ENCODE results near the gene KIAA1328.

Gene KIAA1328

GRCh38 chr18:36849288-36850006 is 20.5 kb downstream of the KIAA1328 start:
- TF ChIP-seq CTCF (IDR thresholded peaks at IDR 0.05; ENCODE audit: insufficient read depth, low read depth, low read length, missing control alignments): no peak
- DNase-seq (ENCODE audit: low read depth): no peak
- H3K4me3 ChIP-seq (ENCODE audit: low read length): no peak overlapping the region

GRCh38 chr18:36850527-36851201 is 21.7 kb downstream of the KIAA1328 start:
- no peak overlapping the region for H3K4me3 ChIP-seq (ENCODE audit: low read length)
- TF ChIP-seq CTCF (IDR thresholded peaks at IDR 0.05; ENCODE audit: insufficient read depth, low read depth, low read length, missing control alignments): no peak
- peak; percentile 93 for DNase-seq (ENCODE audit: low read depth)

- no peak overlapping the region for H3K4me3 ChIP-seq (ENCODE audit: low read length)
- TF ChIP-seq CTCF (IDR thresholded peaks at IDR 0.05; ENCODE audit: insufficient read depth, low read depth, low read length, missing control alignments): no peak
- no peak for DNase-seq (ENCODE audit: low read depth)
Observed at GRCh38 chr18:36851202-36851590, 22.3 kb downstream of the KIAA1328 start.

GRCh38 chr18:36856815-36857214 is 27.9 kb downstream of the KIAA1328 start:
- no peak for TF ChIP-seq CTCF (IDR thresholded peaks at IDR 0.05; ENCODE audit: insufficient read depth, low read depth, low read length, missing control alignments)
- DNase-seq (ENCODE audit: low read depth): no peak
- H3K4me3 ChIP-seq (ENCODE audit: low read length): no peak overlapping the region

DNA sequence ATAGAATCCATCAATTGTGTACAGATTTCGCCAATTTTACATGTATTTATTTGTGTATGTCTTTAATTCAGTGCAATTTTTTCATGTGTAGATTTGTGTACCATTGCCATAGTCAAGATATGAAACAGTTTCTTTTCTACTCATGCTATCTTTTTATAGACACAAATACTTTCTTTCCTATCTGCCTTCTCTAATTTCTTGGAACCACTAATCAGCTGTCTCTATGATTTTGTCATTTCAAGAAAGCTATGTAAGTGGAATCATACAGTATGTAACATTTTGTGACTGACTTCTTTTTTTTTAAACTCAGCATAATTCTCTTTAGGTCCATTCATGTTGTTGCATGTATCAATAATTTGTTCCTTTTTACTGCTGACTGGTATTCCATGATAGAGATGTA is 33.3 kb downstream of the KIAA1328 start:
- no peak for DNase-seq (ENCODE audit: low read depth)
- H3K4me3 ChIP-seq (ENCODE audit: low read length): no peak overlapping the region
- TF ChIP-seq CTCF (IDR thresholded peaks at IDR 0.05; ENCODE audit: insufficient read depth, low read depth, low read length, missing control alignments): no peak

- no peak for TF ChIP-seq CTCF (IDR thresholded peaks at IDR 0.05; ENCODE audit: insufficient read depth, low read depth, low read length, missing control alignments)
- no peak for DNase-seq (ENCODE audit: low read depth)
- H3K4me3 ChIP-seq (ENCODE audit: low read length): no peak overlapping the region
Observed at GRCh38 chr18:36867056-36867455, 38.1 kb downstream of the KIAA1328 start.
